ENCODE measurements around the gene ENO3. TPM values are rescaled to one million over a fixed set of nuclear protein-coding genes. Genes with fewer than 3 reads are reported as not detected.
"Not testable (repeated sequence)": the region's sequence is repeated elsewhere in the genome, so short reads cannot be mapped to it uniquely, and the experiment has no call there.

ENO3 gene
- polyA plus RNA-seq, 1 of the 3 experiments (the other 2 are of a cell fraction) = 29.2 TPM

DNA sequence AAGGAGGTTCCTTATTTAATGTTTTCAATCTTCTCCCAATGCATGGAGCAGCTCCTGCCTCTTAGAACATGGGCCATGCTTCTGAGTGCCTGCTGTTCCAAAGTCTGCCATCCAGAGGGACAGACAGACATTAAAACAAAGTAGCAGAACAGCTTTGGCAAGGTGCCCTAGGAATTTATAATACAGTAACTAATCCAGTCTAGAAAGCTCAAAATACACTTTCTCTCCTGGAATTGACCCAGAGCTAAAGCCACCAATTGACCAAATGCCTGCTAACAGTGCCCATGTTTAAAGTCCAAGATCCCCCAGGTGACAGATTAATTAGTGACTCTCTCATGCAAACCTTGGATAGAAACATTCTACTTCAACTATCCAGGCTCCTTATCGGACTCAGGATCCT, 36.9 kb upstream of the ENO3 start:
- 81% methylated on average over 1 of the region's 1 CpG for WGBS (ENCODE audit: low lambda C conversion rate)
- Histone ChIP-seq H3K9me2 (no peaks in the 10 kb centered on the region), H3K9me3 (no peaks in the 10 kb centered on the region), H3K27me3 (ENCODE audit: insufficient read depth) (no peaks in the 10 kb centered on the region), H3F3A (replicated peaks; ENCODE audit: insufficient read depth) (peaks cover 3% of the 10 kb centered on the region), H3K79me2 (ENCODE audit: insufficient read depth) (no peaks in the 10 kb centered on the region), H3K4me1 (ENCODE audit: control insufficient read depth in 1 of 2, insufficient read depth in 2 of 2, low read depth in 1 of 2, low read length in 1 of 2) (peaks cover 0 to 2% of the 10 kb centered on the region in 2 experiments; a peak in 1 of 4 replicates), H3K4me3 (ENCODE audit: low read depth in 2 of 2, low read length in 1 of 2) (no peak overlapping the region), H4K20me1 (ENCODE audit: insufficient read depth) (no peaks in the 10 kb centered on the region), H3K27ac (ENCODE audit: low read depth in 2 of 2, low read length in 1 of 2) (no peak overlapping the region), H3K9ac (no peak overlapping the region), H3K36me3 (replicated peaks in 1 of 2; ENCODE audit: control insufficient read depth in 1 of 2, insufficient read depth in 2 of 2, low read length in 1 of 2) (no peaks in the 10 kb centered on the region), H2AFZ (ENCODE audit: low read depth) (no peak overlapping the region), H3K4me2 (no peak overlapping the region)
- TF ChIP-seq CHD2 (IDR thresholded peaks at IDR 0.05; ENCODE audit: low read length, partially characterized antibody) = no peak
- TF ChIP-seq RXRA (IDR thresholded peaks at IDR 0.05; ENCODE audit: borderline replicate concordance, low read depth) = no peak
- TF ChIP-seq MEF2A (IDR thresholded peaks at IDR 0.05; ENCODE audit: borderline replicate concordance, low read depth) = no peak
- no peak for TF ChIP-seq JUND (IDR thresholded peaks at IDR 0.05)
- no peak for TF ChIP-seq SMC3 (IDR thresholded peaks at IDR 0.05; ENCODE audit: low read depth, low read length)
- no peak for TF ChIP-seq MAX (IDR thresholded peaks at IDR 0.05; ENCODE audit: low read depth)
- TF ChIP-seq ZBTB33 (IDR thresholded peaks at IDR 0.05; ENCODE audit: borderline replicate concordance, low read depth) = no peak
- no peak for TF ChIP-seq EP300 (IDR thresholded peaks at IDR 0.05; ENCODE audit: borderline replicate concordance in 1 of 2, low read depth in 1 of 2, low read length in 1 of 2)
- TF ChIP-seq ELF1 (IDR thresholded peaks at IDR 0.05) = no peak
- TF ChIP-seq NRF1 (IDR thresholded peaks at IDR 0.05; ENCODE audit: low read depth, low read length) = no peak
- no peak for TF ChIP-seq YY1 (IDR thresholded peaks at IDR 0.05; ENCODE audit: low read depth)
- no peak for TF ChIP-seq REST (IDR thresholded peaks at IDR 0.05; ENCODE audit: low read depth, low read length)
- TF ChIP-seq, protein P1, sequence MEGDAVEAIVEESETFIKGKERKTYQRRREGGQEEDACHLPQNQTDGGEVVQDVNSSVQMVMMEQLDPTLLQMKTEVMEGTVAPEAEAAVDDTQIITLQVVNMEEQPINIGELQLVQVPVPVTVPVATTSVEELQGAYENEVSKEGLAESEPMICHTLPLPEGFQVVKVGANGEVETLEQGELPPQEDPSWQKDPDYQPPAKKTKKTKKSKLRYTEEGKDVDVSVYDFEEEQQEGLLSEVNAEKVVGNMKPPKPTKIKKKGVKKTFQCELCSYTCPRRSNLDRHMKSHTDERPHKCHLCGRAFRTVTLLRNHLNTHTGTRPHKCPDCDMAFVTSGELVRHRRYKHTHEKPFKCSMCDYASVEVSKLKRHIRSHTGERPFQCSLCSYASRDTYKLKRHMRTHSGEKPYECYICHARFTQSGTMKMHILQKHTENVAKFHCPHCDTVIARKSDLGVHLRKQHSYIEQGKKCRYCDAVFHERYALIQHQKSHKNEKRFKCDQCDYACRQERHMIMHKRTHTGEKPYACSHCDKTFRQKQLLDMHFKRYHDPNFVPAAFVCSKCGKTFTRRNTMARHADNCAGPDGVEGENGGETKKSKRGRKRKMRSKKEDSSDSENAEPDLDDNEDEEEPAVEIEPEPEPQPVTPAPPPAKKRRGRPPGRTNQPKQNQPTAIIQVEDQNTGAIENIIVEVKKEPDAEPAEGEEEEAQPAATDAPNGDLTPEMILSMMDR (IDR thresholded peaks at IDR 0.05) = no peak
- no peak for TF ChIP-seq TEAD4 (IDR thresholded peaks at IDR 0.05; ENCODE audit: borderline replicate concordance, insufficient read depth)
- TF ChIP-seq, protein P2, sequence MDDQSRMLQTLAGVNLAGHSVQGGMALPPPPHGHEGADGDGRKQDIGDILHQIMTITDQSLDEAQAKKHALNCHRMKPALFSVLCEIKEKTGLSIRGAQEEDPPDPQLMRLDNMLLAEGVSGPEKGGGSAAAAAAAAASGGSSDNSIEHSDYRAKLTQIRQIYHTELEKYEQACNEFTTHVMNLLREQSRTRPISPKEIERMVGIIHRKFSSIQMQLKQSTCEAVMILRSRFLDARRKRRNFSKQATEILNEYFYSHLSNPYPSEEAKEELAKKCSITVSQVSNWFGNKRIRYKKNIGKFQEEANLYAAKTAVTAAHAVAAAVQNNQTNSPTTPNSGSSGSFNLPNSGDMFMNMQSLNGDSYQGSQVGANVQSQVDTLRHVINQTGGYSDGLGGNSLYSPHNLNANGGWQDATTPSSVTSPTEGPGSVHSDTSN (IDR thresholded peaks at IDR 0.05) = no peak
- TF ChIP-seq NFIC (IDR thresholded peaks at IDR 0.05; ENCODE audit: borderline replicate concordance) = no peak
- TF ChIP-seq FOXM1 (IDR thresholded peaks at IDR 0.05; ENCODE audit: low read depth) = no peak
- no peak for TF ChIP-seq FOSL2 (IDR thresholded peaks at IDR 0.05; ENCODE audit: borderline replicate concordance, low read depth)
- no peak for TF ChIP-seq RCOR1 (IDR thresholded peaks at IDR 0.05; ENCODE audit: low read length)
- TF ChIP-seq, protein P3, sequence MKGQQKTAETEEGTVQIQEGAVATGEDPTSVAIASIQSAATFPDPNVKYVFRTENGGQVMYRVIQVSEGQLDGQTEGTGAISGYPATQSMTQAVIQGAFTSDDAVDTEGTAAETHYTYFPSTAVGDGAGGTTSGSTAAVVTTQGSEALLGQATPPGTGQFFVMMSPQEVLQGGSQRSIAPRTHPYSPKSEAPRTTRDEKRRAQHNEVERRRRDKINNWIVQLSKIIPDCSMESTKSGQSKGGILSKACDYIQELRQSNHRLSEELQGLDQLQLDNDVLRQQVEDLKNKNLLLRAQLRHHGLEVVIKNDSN (IDR thresholded peaks at IDR 0.05; ENCODE audit: borderline replicate concordance, low read depth) = no peak
- POLR2A ChIA-PET = no interaction called here
- CTCF ChIA-PET = interaction anchor here (1.3 to 3.2 kb wide), 2 partner anchors 10 to 148 kb away, joined by 4 to 10 read pairs; partner anchors contain the start of gene CHRNE
- no peak for DNase-seq

- H3K4me2 ChIP-seq; H2AFZ ChIP-seq (ENCODE audit: low read depth); H3K4me1 ChIP-seq (ENCODE audit: control insufficient read depth in 1 of 2, insufficient read depth in 2 of 2, low read depth in 1 of 2, low read length in 1 of 2); H3K27ac ChIP-seq (ENCODE audit: low read depth in 2 of 2, low read length in 1 of 2); H3K4me3 ChIP-seq (ENCODE audit: low read depth in 2 of 2, low read length in 1 of 2); H3K27me3 ChIP-seq (ENCODE audit: insufficient read depth); DNase-seq; H3F3A ChIP-seq (replicated peaks; ENCODE audit: insufficient read depth); POLR2A ChIA-PET; H3K36me3 ChIP-seq (replicated peaks in 1 of 2; ENCODE audit: control insufficient read depth in 1 of 2, insufficient read depth in 2 of 2, low read length in 1 of 2); H3K9ac ChIP-seq; H3K9me3 ChIP-seq; H4K20me1 ChIP-seq (ENCODE audit: insufficient read depth); H3K79me2 ChIP-seq (ENCODE audit: insufficient read depth); H3K9me2 ChIP-seq: not testable (repeated sequence)
- CTCF ChIA-PET = interaction anchor here (3.2 kb wide), 1 partner anchor 11 kb away, joined by 10 read pairs; the partner anchor contains the start of gene CHRNE
- WGBS (ENCODE audit: low lambda C conversion rate) = 71% methylated on average over 4 of the region's 4 CpGs
These were observed 36.4 kb upstream of the ENO3 start for GRCh38 chr17:4914551-4914950.
